PFSK-1 (cell line): ENCODE results near the gene MMP2.

Experiments
- FOXP2 ChIP-seq: optimal IDR thresholded peaks from 2 replicates; pipeline ENCODE3; 2011; ENCODE audit warnings: borderline replicate concordance, control low read depth, inconsistent platforms; ENCODE audit not compliant: insufficient read depth; ENCODE audit errors: extremely low read length, extremely low read depth
- POLR2AphosphoS5 ChIP-seq: IDR thresholded peaks from 2 replicates; pipeline ENCODE4 v1.6.1; 2012; ENCODE audit warnings: low read depth, mild to moderate bottlenecking, control low read depth, low read length, moderate library complexity
- SIN3A ChIP-seq: IDR thresholded peaks from 2 replicates; pipeline ENCODE4 v1.6.1; 2012; ENCODE audit warnings: mild to moderate bottlenecking, low read length, moderate library complexity, borderline replicate concordance; ENCODE audit not compliant: insufficient read depth
- TAF1 ChIP-seq: IDR thresholded peaks from 2 replicates; pipeline ENCODE4 v1.6.1; 2012; ENCODE audit warnings: low read length, control low read depth, borderline replicate concordance; ENCODE audit not compliant: insufficient read depth
- TF ChIP-seq, protein P1 (sequence below), 2 experiments: IDR thresholded peaks; 2 replicates each; pipeline versions ENCODE4 v1.6.1 to v1.8.0; 2011 to 2012; ENCODE audit warnings: low read depth in 2 of 2, low read length in 2 of 2, control low read depth in 1 of 2, inconsistent platforms in 1 of 2, mild to moderate bottlenecking in 1 of 2, moderate library complexity in 1 of 2; ENCODE audit not compliant: insufficient read depth in 1 of 2

The MMP2 gene

DNA sequence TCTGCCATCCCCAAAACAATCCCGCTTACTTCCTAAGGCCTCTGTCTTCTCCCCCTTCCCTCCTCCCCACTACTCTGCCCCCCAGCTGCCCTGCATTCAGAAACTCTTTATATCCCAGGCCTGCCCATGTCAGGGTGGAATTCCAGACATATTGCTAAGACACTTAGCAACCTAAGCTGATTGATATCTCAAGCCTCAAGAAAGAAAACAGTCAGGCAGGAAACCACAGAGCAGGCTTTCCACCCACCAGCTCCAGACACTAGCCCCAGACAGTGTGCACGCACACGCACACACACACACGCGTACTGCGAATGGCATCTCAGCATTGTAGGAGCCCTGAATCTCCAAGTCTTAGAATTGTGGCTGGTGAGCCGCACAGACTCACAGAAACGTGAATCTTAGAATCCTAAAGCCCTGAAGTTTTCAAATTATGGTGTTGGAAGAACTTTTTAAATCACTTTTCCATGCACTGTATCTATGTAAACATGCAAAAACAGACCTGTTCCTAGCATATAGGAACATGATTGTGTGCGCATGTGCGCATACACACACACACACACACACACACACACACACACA, 21.0 kb downstream of the MMP2 start:
- no peak for TF ChIP-seq TAF1
- TF ChIP-seq POLR2AphosphoS5, result no peak
- TF ChIP-seq FOXP2, result no peak
- no peak for TF ChIP-seq SIN3A
- TF ChIP-seq, protein P1, sequence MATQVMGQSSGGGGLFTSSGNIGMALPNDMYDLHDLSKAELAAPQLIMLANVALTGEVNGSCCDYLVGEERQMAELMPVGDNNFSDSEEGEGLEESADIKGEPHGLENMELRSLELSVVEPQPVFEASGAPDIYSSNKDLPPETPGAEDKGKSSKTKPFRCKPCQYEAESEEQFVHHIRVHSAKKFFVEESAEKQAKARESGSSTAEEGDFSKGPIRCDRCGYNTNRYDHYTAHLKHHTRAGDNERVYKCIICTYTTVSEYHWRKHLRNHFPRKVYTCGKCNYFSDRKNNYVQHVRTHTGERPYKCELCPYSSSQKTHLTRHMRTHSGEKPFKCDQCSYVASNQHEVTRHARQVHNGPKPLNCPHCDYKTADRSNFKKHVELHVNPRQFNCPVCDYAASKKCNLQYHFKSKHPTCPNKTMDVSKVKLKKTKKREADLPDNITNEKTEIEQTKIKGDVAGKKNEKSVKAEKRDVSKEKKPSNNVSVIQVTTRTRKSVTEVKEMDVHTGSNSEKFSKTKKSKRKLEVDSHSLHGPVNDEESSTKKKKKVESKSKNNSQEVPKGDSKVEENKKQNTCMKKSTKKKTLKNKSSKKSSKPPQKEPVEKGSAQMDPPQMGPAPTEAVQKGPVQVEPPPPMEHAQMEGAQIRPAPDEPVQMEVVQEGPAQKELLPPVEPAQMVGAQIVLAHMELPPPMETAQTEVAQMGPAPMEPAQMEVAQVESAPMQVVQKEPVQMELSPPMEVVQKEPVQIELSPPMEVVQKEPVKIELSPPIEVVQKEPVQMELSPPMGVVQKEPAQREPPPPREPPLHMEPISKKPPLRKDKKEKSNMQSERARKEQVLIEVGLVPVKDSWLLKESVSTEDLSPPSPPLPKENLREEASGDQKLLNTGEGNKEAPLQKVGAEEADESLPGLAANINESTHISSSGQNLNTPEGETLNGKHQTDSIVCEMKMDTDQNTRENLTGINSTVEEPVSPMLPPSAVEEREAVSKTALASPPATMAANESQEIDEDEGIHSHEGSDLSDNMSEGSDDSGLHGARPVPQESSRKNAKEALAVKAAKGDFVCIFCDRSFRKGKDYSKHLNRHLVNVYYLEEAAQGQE (IDR thresholded peaks at IDR 0.05; ENCODE audit: insufficient read depth in 1 of 2, low read depth in 2 of 2, low read length in 2 of 2), result no peak

DNA sequence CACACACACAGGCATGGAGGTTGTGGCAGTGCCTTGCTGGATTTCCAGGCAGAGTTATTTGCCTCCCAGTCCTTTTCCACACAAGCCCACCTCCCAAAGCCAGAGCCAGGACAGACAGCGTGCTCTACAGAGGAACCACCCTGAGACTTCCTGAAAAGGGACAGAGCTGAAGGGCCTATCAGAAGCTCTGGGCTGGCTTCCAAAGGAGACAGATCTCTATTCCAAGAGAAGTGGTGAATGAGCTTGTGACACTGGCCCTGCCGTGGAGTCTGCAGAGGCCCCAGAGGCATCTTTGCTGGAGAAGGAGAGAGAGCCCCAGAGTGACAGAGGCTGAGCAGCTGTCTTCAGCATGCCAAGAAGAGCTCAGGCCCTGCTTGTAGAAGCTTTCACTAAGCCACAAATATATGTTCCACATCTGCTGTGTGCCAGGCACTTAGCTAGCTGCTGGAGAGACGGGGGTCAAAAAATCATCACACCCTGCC, 21.6 kb downstream of the MMP2 start:
- TF ChIP-seq POLR2AphosphoS5 (no peak), TAF1 (no peak), FOXP2 (no peak), SIN3A (no peak)
- TF ChIP-seq, protein P1 (IDR thresholded peaks at IDR 0.05; ENCODE audit: insufficient read depth in 1 of 2, low read depth in 2 of 2, low read length in 2 of 2), result no peak

DNA sequence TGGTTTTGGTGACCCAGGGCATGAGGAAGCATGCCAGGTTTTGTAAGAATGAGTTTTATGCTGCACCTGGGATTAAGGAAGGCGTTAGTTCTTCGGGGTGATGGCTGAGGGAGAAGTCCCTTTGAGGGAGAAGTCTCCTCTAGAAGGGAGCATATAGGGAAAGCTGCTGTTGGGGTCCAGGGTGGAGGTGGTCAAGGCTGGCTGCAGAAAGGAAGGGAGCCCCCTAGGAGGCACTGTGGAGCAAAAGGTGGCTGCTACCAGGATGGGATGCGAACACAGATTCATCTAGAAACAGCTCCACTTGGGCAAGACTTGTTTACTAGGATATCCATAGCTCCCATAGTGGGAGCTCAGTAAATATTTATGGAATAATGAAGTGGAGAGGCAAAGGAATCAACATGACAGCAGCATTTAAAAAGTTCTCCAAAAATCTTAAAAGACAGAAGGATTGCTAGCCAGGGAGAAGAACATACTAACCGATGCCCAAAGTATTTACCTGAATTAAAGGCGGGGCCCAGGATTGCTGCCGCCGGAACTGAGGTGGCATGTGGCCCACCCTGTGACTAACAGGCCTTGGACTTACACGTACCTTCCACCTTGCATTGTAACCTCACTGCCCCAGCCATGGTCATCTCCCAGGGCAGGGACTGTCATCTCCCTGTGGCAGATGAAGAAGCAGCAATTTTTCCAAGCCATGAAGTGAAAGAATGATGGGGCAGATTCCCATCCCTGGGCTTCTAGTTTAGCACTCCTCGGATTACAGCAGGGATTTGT, 22.7 kb downstream of the MMP2 start:
- TF ChIP-seq TAF1, result no peak
- TF ChIP-seq, protein P1 (IDR thresholded peaks at IDR 0.05; ENCODE audit: insufficient read depth in 1 of 2, low read depth in 2 of 2, low read length in 2 of 2), result no peak
- TF ChIP-seq POLR2AphosphoS5, result no peak

- TF ChIP-seq SIN3A (no peak), POLR2AphosphoS5 (0 out of 2 replicates have a peak, but pooled peaks have one; percentile 24), TAF1 (0 out of 2 replicates have a peak, but pooled peaks have one; percentile 15), FOXP2 (peak; percentile 34)
- TF ChIP-seq, protein P1 (IDR thresholded peaks at IDR 0.05; ENCODE audit: insufficient read depth in 1 of 2, low read depth in 2 of 2, low read length in 2 of 2), result no peak
Observed at GRCh38 chr16:55502801-55503366, 23.9 kb downstream of the MMP2 start.
